Measurements from ENCODE around the gene SDHD.

Gene SDHD

GRCh38 chr11:112097734-112098528 is 11.3 kb downstream of the SDHD start:
- H3K9me3 ChIP-seq (ENCODE audit: control insufficient read depth in 1 of 2, low read length in 2 of 2): no peaks in the 10 kb centered on the region
- no peak overlapping the region for H3K9ac ChIP-seq (ENCODE audit: low read depth in 1 of 2, low read length in 2 of 2)
- H3K27ac ChIP-seq (ENCODE audit: low read depth, low read length): no peak overlapping the region
- peaks cover 4 to 42% of the 10 kb centered on the region in 2 donors for H3K36me3 ChIP-seq (ENCODE audit: control insufficient read depth in 1 of 2, insufficient read depth in 2 of 2, low read length in 2 of 2)
- no peak overlapping the region for H3K4me3 ChIP-seq (ENCODE audit: low read depth in 1 of 2, low read length in 2 of 2)
- no peaks in the 10 kb centered on the region for H3K27me3 ChIP-seq (ENCODE audit: control insufficient read depth in 1 of 2, insufficient read depth in 2 of 2, low read length in 2 of 2)
- H3K4me1 ChIP-seq (ENCODE audit: control insufficient read depth in 1 of 2, insufficient read depth in 2 of 2, low read length in 2 of 2): no peaks in the 10 kb centered on the region

- Histone ChIP-seq H3K4me1 (ENCODE audit: control insufficient read depth in 1 of 2, insufficient read depth in 2 of 2, low read length in 2 of 2) (no peaks in the 10 kb centered on the region), H3K36me3 (ENCODE audit: control insufficient read depth in 1 of 2, insufficient read depth in 2 of 2, low read length in 2 of 2) (peaks cover 4 to 24% of the 10 kb centered on the region in 2 donors), H3K27ac (ENCODE audit: low read depth, low read length) (no peak overlapping the region), H3K4me3 (ENCODE audit: low read depth in 1 of 2, low read length in 2 of 2) (no peak overlapping the region), H3K9ac (ENCODE audit: low read depth in 1 of 2, low read length in 2 of 2) (no peak overlapping the region), H3K9me3 (ENCODE audit: control insufficient read depth in 1 of 2, low read length in 2 of 2) (no peaks in the 10 kb centered on the region), H3K27me3 (ENCODE audit: control insufficient read depth in 1 of 2, insufficient read depth in 2 of 2, low read length in 2 of 2) (no peaks in the 10 kb centered on the region)
Measured at GRCh38 chr11:112100462-112100861, 13.8 kb downstream of the SDHD start.

GRCh38 chr11:112103446-112103845 is 16.8 kb downstream of the SDHD start:
- Histone ChIP-seq H3K9me3 (ENCODE audit: control insufficient read depth in 1 of 2, low read length in 2 of 2) (no peaks in the 10 kb centered on the region), H3K4me1 (ENCODE audit: control insufficient read depth in 1 of 2, insufficient read depth in 2 of 2, low read length in 2 of 2) (no peaks in the 10 kb centered on the region), H3K36me3 (ENCODE audit: control insufficient read depth in 1 of 2, insufficient read depth in 2 of 2, low read length in 2 of 2) (no peaks in the 10 kb centered on the region), H3K9ac (ENCODE audit: low read depth in 1 of 2, low read length in 2 of 2) (no peak overlapping the region), H3K27ac (ENCODE audit: low read depth, low read length) (no peak overlapping the region), H3K27me3 (ENCODE audit: control insufficient read depth in 1 of 2, insufficient read depth in 2 of 2, low read length in 2 of 2) (no peaks in the 10 kb centered on the region), H3K4me3 (ENCODE audit: low read depth in 1 of 2, low read length in 2 of 2) (no peak overlapping the region)

- H3K4me3 ChIP-seq (ENCODE audit: low read depth in 1 of 2, low read length in 2 of 2): no peak overlapping the region
- H3K9ac ChIP-seq (ENCODE audit: low read depth in 1 of 2, low read length in 2 of 2): no peak overlapping the region
- H3K36me3 ChIP-seq (ENCODE audit: control insufficient read depth in 1 of 2, insufficient read depth in 2 of 2, low read length in 2 of 2): no peaks in the 10 kb centered on the region
- H3K4me1 ChIP-seq (ENCODE audit: control insufficient read depth in 1 of 2, insufficient read depth in 2 of 2, low read length in 2 of 2): no peaks in the 10 kb centered on the region
- H3K27me3 ChIP-seq (ENCODE audit: control insufficient read depth in 1 of 2, insufficient read depth in 2 of 2, low read length in 2 of 2): no peaks in the 10 kb centered on the region
- no peak overlapping the region for H3K27ac ChIP-seq (ENCODE audit: low read depth, low read length)
- H3K9me3 ChIP-seq (ENCODE audit: control insufficient read depth in 1 of 2, low read length in 2 of 2): no peaks in the 10 kb centered on the region
Measured at GRCh38 chr11:112106070-112106469, 19.4 kb downstream of the SDHD start.

GRCh38 chr11:112113539-112114457 is 27.1 kb downstream of the SDHD start:
- H3K27me3 ChIP-seq (ENCODE audit: control insufficient read depth in 1 of 2, insufficient read depth in 2 of 2, low read length in 2 of 2): no peaks in the 10 kb centered on the region
- no peak overlapping the region for H3K27ac ChIP-seq (ENCODE audit: low read depth, low read length)
- no peaks in the 10 kb centered on the region for H3K4me1 ChIP-seq (ENCODE audit: control insufficient read depth in 1 of 2, insufficient read depth in 2 of 2, low read length in 2 of 2)
- H3K36me3 ChIP-seq (ENCODE audit: control insufficient read depth in 1 of 2, insufficient read depth in 2 of 2, low read length in 2 of 2): no peaks in the 10 kb centered on the region
- no peak overlapping the region for H3K9ac ChIP-seq (ENCODE audit: low read depth in 1 of 2, low read length in 2 of 2)
- H3K9me3 ChIP-seq (ENCODE audit: control insufficient read depth in 1 of 2, low read length in 2 of 2): no peaks in the 10 kb centered on the region
- H3K4me3 ChIP-seq (ENCODE audit: low read depth in 1 of 2, low read length in 2 of 2): no peak overlapping the region

GRCh38 chr11:112114460-112114859 is 27.8 kb downstream of the SDHD start:
- Histone ChIP-seq H3K9me3 (ENCODE audit: control insufficient read depth in 1 of 2, low read length in 2 of 2) (no peaks in the 10 kb centered on the region), H3K4me1 (ENCODE audit: control insufficient read depth in 1 of 2, insufficient read depth in 2 of 2, low read length in 2 of 2) (no peaks in the 10 kb centered on the region), H3K27ac (ENCODE audit: low read depth, low read length) (no peak overlapping the region), H3K9ac (ENCODE audit: low read depth in 1 of 2, low read length in 2 of 2) (no peak overlapping the region), H3K4me3 (ENCODE audit: low read depth in 1 of 2, low read length in 2 of 2) (no peak overlapping the region), H3K36me3 (ENCODE audit: control insufficient read depth in 1 of 2, insufficient read depth in 2 of 2, low read length in 2 of 2) (no peaks in the 10 kb centered on the region), H3K27me3 (ENCODE audit: control insufficient read depth in 1 of 2, insufficient read depth in 2 of 2, low read length in 2 of 2) (no peaks in the 10 kb centered on the region)

- no peak overlapping the region for H3K27ac ChIP-seq (ENCODE audit: low read depth, low read length)
- H3K36me3 ChIP-seq (ENCODE audit: control insufficient read depth in 1 of 2, insufficient read depth in 2 of 2, low read length in 2 of 2): no peaks in the 10 kb centered on the region
- H3K9ac ChIP-seq (ENCODE audit: low read depth in 1 of 2, low read length in 2 of 2): no peak overlapping the region
- no peaks in the 10 kb centered on the region for H3K9me3 ChIP-seq (ENCODE audit: control insufficient read depth in 1 of 2, low read length in 2 of 2)
- no peaks in the 10 kb centered on the region for H3K27me3 ChIP-seq (ENCODE audit: control insufficient read depth in 1 of 2, insufficient read depth in 2 of 2, low read length in 2 of 2)
- H3K4me3 ChIP-seq (ENCODE audit: low read depth in 1 of 2, low read length in 2 of 2): no peak overlapping the region
- peaks cover 3 to 4% of the 10 kb centered on the region in 2 donors for H3K4me1 ChIP-seq (ENCODE audit: control insufficient read depth in 1 of 2, insufficient read depth in 2 of 2, low read length in 2 of 2)
Measured at GRCh38 chr11:112115386-112115785, 28.7 kb downstream of the SDHD start.

GRCh38 chr11:112118176-112118575 is 31.5 kb downstream of the SDHD start:
- H3K27me3 ChIP-seq (ENCODE audit: control insufficient read depth in 1 of 2, insufficient read depth in 2 of 2, low read length in 2 of 2): no peaks in the 10 kb centered on the region
- H3K9ac ChIP-seq (ENCODE audit: low read depth in 1 of 2, low read length in 2 of 2): no peak overlapping the region
- H3K9me3 ChIP-seq (ENCODE audit: control insufficient read depth in 1 of 2, low read length in 2 of 2): no peaks in the 10 kb centered on the region
- H3K4me3 ChIP-seq (ENCODE audit: low read depth in 1 of 2, low read length in 2 of 2): no peak overlapping the region
- peaks cover 3 to 4% of the 10 kb centered on the region in 2 donors for H3K4me1 ChIP-seq (ENCODE audit: control insufficient read depth in 1 of 2, insufficient read depth in 2 of 2, low read length in 2 of 2)
- no peaks in the 10 kb centered on the region for H3K36me3 ChIP-seq (ENCODE audit: control insufficient read depth in 1 of 2, insufficient read depth in 2 of 2, low read length in 2 of 2)
- no peak overlapping the region for H3K27ac ChIP-seq (ENCODE audit: low read depth, low read length)

- H3K9ac ChIP-seq (ENCODE audit: low read depth in 1 of 2, low read length in 2 of 2): no peak overlapping the region
- no peak overlapping the region for H3K4me3 ChIP-seq (ENCODE audit: low read depth in 1 of 2, low read length in 2 of 2)
- peaks cover 3 to 4% of the 10 kb centered on the region in 2 donors for H3K4me1 ChIP-seq (ENCODE audit: control insufficient read depth in 1 of 2, insufficient read depth in 2 of 2, low read length in 2 of 2)
- no peaks in the 10 kb centered on the region for H3K36me3 ChIP-seq (ENCODE audit: control insufficient read depth in 1 of 2, insufficient read depth in 2 of 2, low read length in 2 of 2)
- no peak overlapping the region for H3K27ac ChIP-seq (ENCODE audit: low read depth, low read length)
- no peaks in the 10 kb centered on the region for H3K27me3 ChIP-seq (ENCODE audit: control insufficient read depth in 1 of 2, insufficient read depth in 2 of 2, low read length in 2 of 2)
- no peaks in the 10 kb centered on the region for H3K9me3 ChIP-seq (ENCODE audit: control insufficient read depth in 1 of 2, low read length in 2 of 2)
Measured at GRCh38 chr11:112121981-112122615, 35.4 kb downstream of the SDHD start.

- Histone ChIP-seq H3K9ac (ENCODE audit: low read depth in 1 of 2, low read length in 2 of 2) (no peak overlapping the region), H3K4me1 (ENCODE audit: control insufficient read depth in 1 of 2, insufficient read depth in 2 of 2, low read length in 2 of 2) (peaks cover 3 to 4% of the 10 kb centered on the region in 2 donors), H3K27me3 (ENCODE audit: control insufficient read depth in 1 of 2, insufficient read depth in 2 of 2, low read length in 2 of 2) (no peaks in the 10 kb centered on the region), H3K4me3 (ENCODE audit: low read depth in 1 of 2, low read length in 2 of 2) (no peak overlapping the region), H3K9me3 (ENCODE audit: control insufficient read depth in 1 of 2, low read length in 2 of 2) (no peaks in the 10 kb centered on the region), H3K36me3 (ENCODE audit: control insufficient read depth in 1 of 2, insufficient read depth in 2 of 2, low read length in 2 of 2) (no peaks in the 10 kb centered on the region), H3K27ac (ENCODE audit: low read depth, low read length) (no peak overlapping the region)
Measured at GRCh38 chr11:112123129-112123528, 36.5 kb downstream of the SDHD start.

Data from duodenal mucosa (tissue), 2 donors.